ENCODE measurements around the gene TAS2R38.

TAS2R38 gene

DNA sequence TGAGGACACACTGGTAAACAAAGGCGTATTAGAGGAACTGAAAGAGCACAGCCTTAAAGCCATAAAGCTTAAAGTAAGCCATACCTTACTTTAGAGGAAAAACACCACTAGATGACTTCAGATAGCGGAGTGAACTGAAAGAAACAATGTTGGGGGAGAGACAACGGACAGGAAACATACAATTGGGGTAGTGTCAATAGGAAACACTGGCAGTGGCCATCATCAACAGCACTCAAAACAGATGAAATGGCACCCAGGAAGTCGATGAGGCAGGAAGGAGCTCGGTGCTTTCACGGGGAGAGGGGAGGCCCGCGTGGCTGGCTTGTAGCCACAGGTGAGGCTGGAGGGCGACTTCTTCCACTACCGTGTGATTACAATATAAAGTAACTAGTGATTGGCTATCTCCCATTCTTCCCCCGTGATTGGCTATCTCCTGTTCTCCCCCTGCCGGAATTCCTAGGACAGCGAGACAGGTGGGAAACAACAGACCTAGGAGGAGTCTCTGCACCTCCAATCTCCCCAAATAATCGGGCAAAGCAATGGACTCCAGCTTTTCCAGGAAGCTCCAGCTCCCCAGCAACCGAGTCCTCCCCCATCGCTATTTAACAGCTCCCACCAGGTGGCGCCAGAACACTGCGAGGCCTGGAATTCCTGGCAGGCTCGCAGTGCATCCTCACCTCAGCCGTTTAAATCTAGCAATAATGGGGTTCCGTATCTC lies 2.4 kb upstream of the TAS2R38 start:
- DNase-seq = peak; percentile 89

- DNase-seq = no peak
These were observed 1.3 kb upstream of the TAS2R38 start for GRCh38 chr7:141974831-141975230.

GRCh38 chr7:141960687-141961422 lies 12.7 kb downstream of the TAS2R38 start:
- no peak for DNase-seq

GRCh38 chr7:141956084-141956483 lies 17.5 kb downstream of the TAS2R38 start:
- no peak for DNase-seq

DNA sequence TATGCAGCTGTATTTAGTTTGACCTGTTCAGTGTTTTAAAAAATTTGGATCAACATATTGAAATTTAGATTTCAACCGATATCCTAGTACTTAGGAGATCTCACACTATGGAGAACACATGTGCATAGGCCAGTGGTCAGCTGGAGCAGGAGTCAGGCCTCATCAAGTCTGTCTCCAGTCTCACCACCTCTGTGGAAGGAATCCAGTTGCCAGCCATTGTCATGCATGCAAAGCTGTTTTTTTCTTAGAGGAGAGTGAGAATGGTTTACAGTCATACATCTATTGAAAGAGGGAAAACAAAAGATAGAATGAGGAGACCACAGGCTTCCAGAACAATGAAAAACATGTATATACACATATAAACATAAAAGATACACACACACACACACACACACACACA lies 19.2 kb downstream of the TAS2R38 start:
- no peak for DNase-seq

GRCh38 chr7:141952461-141952860 lies 21.1 kb downstream of the TAS2R38 start:
- DNase-seq = no peak

DNA sequence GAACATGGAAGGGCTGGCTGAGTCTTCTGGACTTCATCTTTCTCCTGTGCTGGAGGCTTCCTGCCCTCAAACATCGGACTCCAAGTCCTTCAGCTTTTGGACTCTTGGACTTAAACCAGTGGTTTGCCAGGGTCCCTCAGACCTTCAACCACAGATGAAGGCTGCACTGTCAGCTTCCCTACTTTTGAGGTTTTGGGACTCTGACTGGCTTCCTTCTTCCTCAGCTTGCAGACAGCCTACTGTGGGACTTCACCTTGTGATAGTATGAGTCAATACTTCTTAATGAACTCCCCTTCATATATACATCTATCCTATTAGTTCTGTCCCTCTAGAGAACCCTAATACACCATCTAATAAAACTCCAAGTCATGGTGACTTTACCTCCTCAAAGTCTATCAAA lies 22.8 kb downstream of the TAS2R38 start:
- no peak for DNase-seq

- no peak for DNase-seq
These were observed 23.7 kb downstream of the TAS2R38 start for GRCh38 chr7:141949911-141950310.

DNA sequence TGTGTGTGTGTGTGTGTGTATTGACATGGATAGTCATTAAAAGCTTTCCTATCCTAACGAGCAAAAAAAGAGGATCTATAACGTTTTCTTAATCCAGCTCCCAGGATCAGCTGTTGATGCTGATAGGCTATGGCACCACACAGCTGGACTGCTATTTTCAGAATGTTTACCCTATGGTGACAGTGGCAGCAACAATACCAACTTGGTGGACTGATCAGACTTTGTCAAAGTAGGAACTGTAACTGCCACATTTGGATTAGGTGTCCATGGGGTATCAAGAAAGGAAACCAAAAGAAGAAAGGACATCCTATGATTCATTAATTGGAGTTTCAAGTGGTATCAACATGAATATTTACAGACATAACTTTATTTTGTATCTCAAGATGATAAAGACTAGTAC lies 24.1 kb downstream of the TAS2R38 start:
- no peak for DNase-seq

DNA sequence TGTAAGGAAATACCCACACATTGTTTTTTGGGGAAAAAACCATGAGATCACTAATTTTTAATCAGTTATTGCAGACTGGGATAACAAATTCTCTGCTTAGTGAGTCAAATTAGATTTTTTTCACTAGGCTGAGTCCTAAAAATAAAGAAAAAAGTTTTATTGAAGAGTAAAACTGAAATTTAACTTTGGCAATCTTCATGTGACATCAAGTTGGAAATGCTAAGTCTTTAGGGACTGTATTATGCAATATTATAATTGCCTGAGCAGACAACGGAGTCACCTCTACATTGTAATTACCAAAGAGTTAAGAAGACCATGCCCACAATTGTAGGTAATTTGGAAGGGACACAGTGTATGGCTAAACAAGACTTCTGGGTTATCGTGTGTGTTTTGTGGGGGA lies 24.6 kb downstream of the TAS2R38 start:
- no peak for DNase-seq

DNA sequence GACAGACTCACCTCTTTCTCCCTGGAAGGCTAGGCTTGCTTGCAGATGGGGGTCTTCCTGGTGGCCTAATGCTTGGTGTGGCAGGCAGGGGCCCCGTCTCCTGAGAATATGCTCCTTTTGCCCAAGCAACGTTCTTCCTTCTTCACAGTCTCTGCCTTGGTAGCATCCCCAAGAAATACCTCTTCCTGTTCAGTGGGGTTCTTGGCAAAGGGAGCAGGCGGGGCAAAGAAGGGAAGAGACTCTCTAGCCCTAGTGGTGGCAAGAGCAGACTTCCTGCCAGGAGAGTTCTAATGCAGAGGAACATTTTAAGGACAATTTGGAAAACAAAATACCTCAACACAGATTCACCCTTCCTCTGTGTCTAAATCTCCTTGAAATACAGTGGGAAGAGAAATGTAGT lies 26.8 kb downstream of the TAS2R38 start, which contains the start of gene CLEC5A:
CLEC5A (minus strand) TSS at position 179 of the 400 bp plus-strand sequence. CDS start 682 bp downstream, outside the sequence.
- no peak for DNase-seq

DNA sequence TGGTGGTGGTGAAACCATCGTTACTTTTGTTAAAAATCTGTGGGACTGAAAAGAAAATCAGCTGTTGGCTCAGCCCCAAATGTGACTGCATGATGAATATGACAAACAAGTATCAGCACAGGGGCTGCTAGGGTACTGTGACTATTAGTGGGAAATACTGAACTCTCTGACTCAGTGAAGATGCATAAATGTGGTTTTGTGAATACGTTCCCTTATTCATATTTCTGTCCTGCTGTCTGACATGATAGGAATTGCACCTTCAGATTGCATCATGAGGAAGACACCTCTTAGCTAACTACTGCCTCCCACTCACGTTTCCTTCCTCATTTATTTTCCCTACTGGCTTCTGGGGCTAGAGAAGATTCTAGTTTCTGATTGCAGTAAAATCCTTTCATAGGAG lies 28.2 kb downstream of the TAS2R38 start:
- DNase-seq = no peak

DNA sequence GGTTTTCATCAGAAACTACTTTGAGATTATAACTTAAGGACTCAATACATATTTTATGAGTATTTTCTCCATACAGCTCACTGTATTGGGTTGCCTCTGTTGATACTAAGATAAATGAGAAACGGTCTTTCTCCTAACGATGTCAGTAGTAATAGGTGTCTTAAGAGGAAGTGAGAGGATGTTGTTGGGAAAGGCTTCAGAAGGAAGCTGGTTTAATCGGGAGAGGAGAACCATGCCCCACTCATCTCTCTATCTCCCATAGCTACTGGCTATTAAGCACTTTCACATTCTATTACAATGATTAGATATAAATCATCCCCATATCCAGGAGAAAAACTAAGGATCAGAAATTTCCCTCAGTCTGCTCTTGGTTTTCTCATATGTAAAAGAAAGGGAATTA lies 28.8 kb downstream of the TAS2R38 start:
- DNase-seq = no peak

GRCh38 chr7:141943846-141944245 lies 29.7 kb downstream of the TAS2R38 start:
- no peak for DNase-seq

DNA sequence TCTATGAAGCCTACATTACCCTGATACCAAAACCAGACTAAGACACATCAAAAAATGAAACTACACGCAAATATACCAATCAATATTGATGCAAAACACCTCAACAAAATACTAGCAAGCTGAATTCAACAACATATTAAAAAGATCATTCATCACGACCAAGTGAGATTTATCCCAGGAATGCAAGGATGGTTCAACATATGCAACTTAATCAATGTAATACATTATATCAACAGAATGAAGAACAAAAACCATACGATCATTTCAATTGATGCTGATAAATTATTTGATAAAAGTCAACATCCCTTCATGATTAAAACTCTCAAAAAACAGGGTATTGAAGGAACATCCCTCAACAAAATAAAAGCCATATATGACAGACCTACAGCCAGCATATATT lies 32.5 kb downstream of the TAS2R38 start:
- no peak for DNase-seq

GRCh38 chr7:141930211-141930610 lies 43.4 kb downstream of the TAS2R38 start:
- no peak for DNase-seq

DNA sequence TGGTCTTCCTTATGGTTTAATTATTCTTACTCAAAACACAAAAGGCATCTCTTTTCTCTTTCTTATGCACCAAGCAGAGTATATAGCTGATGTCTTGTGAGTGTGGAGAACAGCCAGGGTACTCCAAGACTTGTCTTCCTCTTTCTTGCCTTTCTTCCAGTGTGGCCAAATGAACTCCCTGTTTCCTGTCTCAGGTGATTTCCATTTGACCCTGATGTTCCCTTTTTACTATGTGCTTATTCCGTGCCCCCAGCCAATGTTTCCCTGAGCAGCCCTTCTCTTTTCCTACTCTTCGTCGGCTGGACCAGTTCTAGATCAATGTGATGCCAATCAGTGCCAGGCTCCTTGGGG lies 44.8 kb downstream of the TAS2R38 start:
- no peak for DNase-seq

DNA sequence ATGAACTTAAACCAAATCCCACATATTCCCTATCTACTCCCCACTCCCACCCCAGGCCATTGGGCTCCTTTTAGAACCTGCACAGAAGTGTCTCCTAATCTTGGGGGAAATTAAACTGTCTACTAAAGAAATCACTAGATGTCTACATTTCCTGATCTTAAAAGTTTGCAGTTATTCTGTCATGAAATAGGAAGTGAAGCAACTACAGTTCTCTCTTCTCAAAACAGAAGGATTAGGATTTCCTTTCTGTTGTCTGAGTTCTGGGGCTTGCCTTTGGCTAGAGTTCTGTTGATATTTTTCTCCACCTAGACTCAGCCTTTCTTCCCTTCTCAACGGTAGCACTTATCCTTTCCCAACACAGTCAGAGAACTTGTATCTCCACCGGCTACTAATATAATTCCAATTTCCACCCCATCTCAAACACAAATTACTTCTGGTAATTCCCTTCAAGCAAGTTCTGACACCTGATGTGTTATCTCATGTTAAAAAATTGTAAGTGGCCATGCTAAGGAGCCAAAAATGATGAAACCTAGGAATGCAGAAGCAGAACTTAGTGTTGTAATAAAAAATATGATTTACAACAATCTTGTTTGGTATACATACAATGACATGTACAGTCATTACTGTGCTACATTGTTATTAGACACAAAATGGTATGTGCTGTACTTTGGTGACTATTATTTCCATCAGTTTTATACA lies 45.3 kb downstream of the TAS2R38 start:
- DNase-seq = no peak
